Liver (tissue), 9 donors: ENCODE data around the gene CLPX. TPM values are rescaled to one million over a fixed set of nuclear protein-coding genes. Genes with fewer than 3 reads are reported as not detected.
A peak's percentile ranks its signal among the peaks of the same experiment; 100 is the strongest.

ENCODE experiments used
- DNase-seq: peaks from one replicate; pipeline ENCODE4 v3.0.0-alpha.2; 2017; ENCODE audit warnings: low spot score
- H3K27ac ChIP-seq, 2 donors: one replicate each; pipeline ENCODE4 v1.7.0; 2013; ENCODE audit warnings: inconsistent platforms in 2 of 2, low read length in 2 of 2, control low read depth in 1 of 2, low read depth in 1 of 2, mild to moderate bottlenecking in 1 of 2
- H3K27me3 ChIP-seq, 4 donors: one replicate each; pipeline versions ENCODE4 v1.6.1 to v1.7.0; 2013; ENCODE audit warnings: low read length in 3 of 4, inconsistent platforms in 1 of 4, mild to moderate bottlenecking in 1 of 4, moderate library complexity in 1 of 4; ENCODE audit not compliant: control insufficient read depth in 4 of 4, insufficient read depth in 4 of 4
- H3K36me3 ChIP-seq, 4 donors: one replicate each; pipeline versions ENCODE4 v1.6.1 to v1.7.0; 2013; ENCODE audit warnings: low read length in 3 of 4, mild to moderate bottlenecking in 3 of 4, low read depth in 1 of 4, moderate library complexity in 1 of 4; ENCODE audit not compliant: control insufficient read depth in 4 of 4, insufficient read depth in 3 of 4
- H3K4me1 ChIP-seq, 4 donors: one replicate each; pipeline versions ENCODE4 v1.6.1 to v1.7.0; 2013; ENCODE audit warnings: low read length in 3 of 4, mild to moderate bottlenecking in 3 of 4, moderate library complexity in 1 of 4; ENCODE audit not compliant: control insufficient read depth in 4 of 4, insufficient read depth in 4 of 4
- H3K4me3 ChIP-seq, 3 donors: one replicate each; pipeline versions ENCODE4 v1.6.1 to v1.7.0; 2013; ENCODE audit warnings: low read length in 3 of 3, control low read depth in 1 of 3, low read depth in 1 of 3, mild to moderate bottlenecking in 1 of 3
- H3K9ac ChIP-seq, 2 donors: one replicate each; pipeline ENCODE4 v1.7.0; 2013; ENCODE audit warnings: low read length in 2 of 2, mild to moderate bottlenecking in 2 of 2, moderate library complexity in 2 of 2, control low read depth in 1 of 2, low read depth in 1 of 2
- H3K9me3 ChIP-seq, 4 donors: one replicate each; pipeline versions ENCODE4 v1.6.1 to v1.7.0; 2013; ENCODE audit warnings: low read length in 3 of 4; ENCODE audit not compliant: control insufficient read depth in 4 of 4
- CTCF ChIP-seq: fragments of 150-350 bp; IDR thresholded peaks from 2 replicates; pipeline ENCODE4 v1.5.1; 2017; ENCODE audit warnings: improper control_type of control experiment, low read depth, low read length; ENCODE audit not compliant: missing input control
- GABPA ChIP-seq, 2 donors: IDR thresholded peaks in 1 of 2; conservative IDR thresholded peaks in 1 of 2; 2 replicates each; pipeline ENCODE4 v1.6.1; 2016; ENCODE audit warnings: antibody characterized with exemption in 2 of 2, mild to moderate bottlenecking in 1 of 2, moderate library complexity in 1 of 2
- HNF4A ChIP-seq, 2 donors: conservative IDR thresholded peaks; 2 replicates each; pipeline ENCODE4 v1.6.1; 2016; ENCODE audit warnings: antibody characterized with exemption in 2 of 2, mild to moderate bottlenecking in 2 of 2
- HNF4G ChIP-seq: IDR thresholded peaks from 2 replicates; pipeline ENCODE4 v1.6.1; 2016; ENCODE audit warnings: antibody characterized with exemption
- JUND ChIP-seq, 2 donors: IDR thresholded peaks; 2 replicates each; pipeline ENCODE4 v1.6.1; 2016; ENCODE audit warnings: antibody characterized with exemption in 2 of 2
- MAX ChIP-seq: IDR thresholded peaks from 2 replicates; pipeline ENCODE4 v1.6.1; 2016; ENCODE audit warnings: antibody characterized with exemption
- NR2F2 ChIP-seq: IDR thresholded peaks from 2 replicates; pipeline ENCODE4 v1.6.1; 2016; ENCODE audit warnings: antibody characterized with exemption
- REST ChIP-seq: IDR thresholded peaks from 2 replicates; pipeline ENCODE4 v1.6.1; 2016; ENCODE audit warnings: antibody characterized with exemption, mild to moderate bottlenecking
- RXRA ChIP-seq, 2 donors: IDR thresholded peaks; 2 replicates each; pipeline ENCODE4 v1.6.1; 2017 to 2018; ENCODE audit warnings: antibody characterized with exemption in 2 of 2, mild to moderate bottlenecking in 1 of 2
- SP1 ChIP-seq: IDR thresholded peaks from 2 replicates; pipeline ENCODE4 v1.6.1; 2018; ENCODE audit warnings: antibody characterized with exemption, mild to moderate bottlenecking
- WGBS: extraction: QIAGEN DNeasy Blood & Tissue Kit; methylation state at CpG from one replicate; pipeline ENCODE4 v1.1.7; 2013; 5-methylcytosine and 5-hydroxymethylcytosine counted together
- polyA plus RNA-seq, 2 donors: library from polyadenylated mRNA; stranded (reverse) in 1 of 2; unstranded in 1 of 2; fragments of 200-250 nt in 1 of 2; fragments of >200 nt in 1 of 2; fragmentation: Nextera tagmentation in 1 of 2; extraction: Ambion mirVana in 1 of 2; gene quantifications; one replicate each; pipeline versions ENCODE4 v1.2.1 to v1.2.3, GENCODE V29; 2013 to 2015
- total RNA-seq, 2 donors: library from RNA; depleted of rRNA; stranded (reverse); fragments of >200 nt; gene quantifications; one replicate each; pipeline ENCODE4 v1.2.3, GENCODE V29; 2014
- donor health status: healthy.
- donor health status: healthy.
- donor health status: healthy.
- donor health status: healthy.
- donor health status: healthy.

CLPX gene
- total and polyA plus RNA-seq, 4 donors = 24.8 to 79.4 (median 41.0) TPM

- H3K9me3 ChIP-seq = no peaks in the 10 kb centered on the region
- H3K4me1 ChIP-seq = no peaks in the 10 kb centered on the region
- H3K27ac ChIP-seq = no peak overlapping the region
- no peak overlapping the region for H3K4me3 ChIP-seq
- H3K9ac ChIP-seq = no peak overlapping the region
- DNase-seq = no peak
- no peaks in the 10 kb centered on the region for H3K27me3 ChIP-seq
- TF ChIP-seq REST = no peak
- TF ChIP-seq NR2F2 = no peak
- TF ChIP-seq JUND (IDR thresholded peaks at IDR 0.05) = no peak
- no peak for TF ChIP-seq SP1
- TF ChIP-seq HNF4A (conservative IDR thresholded peaks at IDR 0.05) = no peak
- 87% methylated on average over 2 of the region's 2 CpGs for WGBS
- no peaks in the 10 kb centered on the region for H3K36me3 ChIP-seq
These were observed 28.1 kb upstream of the CLPX start for GRCh38 chr15:65213241-65213640.

- Histone ChIP-seq H3K4me3 (no peak overlapping the region), H3K4me1 (no peaks in the 10 kb centered on the region), H3K9me3 (no peaks in the 10 kb centered on the region), H3K27me3 (no peaks in the 10 kb centered on the region), H3K27ac (no peak overlapping the region), H3K36me3 (no peaks in the 10 kb centered on the region), H3K9ac (no peak overlapping the region)
- no peak for DNase-seq
- TF ChIP-seq SP1 = no peak
- peak; percentile 16 for TF ChIP-seq CTCF
- 73% methylated on average over 5 of the region's 5 CpGs for WGBS
These were observed 27.0 kb upstream of the CLPX start for GRCh38 chr15:65212097-65212496.

- no peaks in the 10 kb centered on the region for H3K9me3 ChIP-seq
- DNase-seq = no peak
- no peaks in the 10 kb centered on the region for H3K36me3 ChIP-seq
- no peak for TF ChIP-seq HNF4G
- TF ChIP-seq GABPA (IDR thresholded peaks at IDR 0.05 in 1 of 2, conservative IDR thresholded peaks at IDR 0.05 in 1 of 2) = no peak
- TF ChIP-seq RXRA (IDR thresholded peaks at IDR 0.05) = no peak
- no peak for TF ChIP-seq MAX
- H3K9ac ChIP-seq = no peak overlapping the region
- H3K4me3 ChIP-seq = no peak overlapping the region
- H3K27me3 ChIP-seq = no peaks in the 10 kb centered on the region
- WGBS = 67% methylated on average over 6 of the region's 6 CpGs
- no peaks in the 10 kb centered on the region for H3K4me1 ChIP-seq
- no peak overlapping the region for H3K27ac ChIP-seq
These were observed 26.4 kb upstream of the CLPX start for GRCh38 chr15:65211482-65211982.
